ENCODE data around the gene DUOXA2.
A peak's percentile ranks its signal among the peaks of the same experiment; 100 is the strongest.

DUOXA2 gene

DNA sequence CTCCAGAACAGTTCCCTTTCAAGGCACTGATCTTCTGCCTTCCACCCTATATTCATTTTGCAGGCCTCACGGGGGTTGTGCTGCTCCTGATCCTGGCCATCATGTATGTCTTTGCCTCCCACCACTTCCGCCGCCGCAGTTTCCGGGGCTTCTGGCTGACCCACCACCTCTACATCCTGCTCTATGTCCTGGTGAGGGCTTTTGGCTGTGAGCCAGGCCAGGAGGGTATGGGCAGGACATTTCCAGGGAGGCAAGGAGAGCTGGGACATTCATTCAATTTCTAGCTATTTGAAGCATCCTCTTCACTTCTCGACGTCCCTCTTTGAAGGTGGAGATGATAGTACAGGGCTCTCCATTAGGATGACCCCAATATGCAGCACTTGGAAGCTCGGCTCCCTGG, 41.6 kb downstream of the DUOXA2 start:
- Histone ChIP-seq H3K4me1 (ENCODE audit: control insufficient read depth in 1 of 2, insufficient read depth in 2 of 2, low read length in 2 of 2) (no peaks in the 10 kb centered on the region), H3K36me3 (ENCODE audit: control insufficient read depth in 1 of 2, insufficient read depth in 2 of 2, low read length in 2 of 2) (peaks cover 0 to 7% of the 10 kb centered on the region in 2 donors), H3K27ac (ENCODE audit: low read length) (no peak overlapping the region), H3K27me3 (ENCODE audit: low read depth, low read length) (no peaks in the 10 kb centered on the region), H3K4me3 (ENCODE audit: low read depth in 1 of 2, low read length in 2 of 2) (no peak overlapping the region), H3K9me3 (ENCODE audit: control insufficient read depth in 1 of 2, low read length in 2 of 2) (no peaks in the 10 kb centered on the region)

DNA sequence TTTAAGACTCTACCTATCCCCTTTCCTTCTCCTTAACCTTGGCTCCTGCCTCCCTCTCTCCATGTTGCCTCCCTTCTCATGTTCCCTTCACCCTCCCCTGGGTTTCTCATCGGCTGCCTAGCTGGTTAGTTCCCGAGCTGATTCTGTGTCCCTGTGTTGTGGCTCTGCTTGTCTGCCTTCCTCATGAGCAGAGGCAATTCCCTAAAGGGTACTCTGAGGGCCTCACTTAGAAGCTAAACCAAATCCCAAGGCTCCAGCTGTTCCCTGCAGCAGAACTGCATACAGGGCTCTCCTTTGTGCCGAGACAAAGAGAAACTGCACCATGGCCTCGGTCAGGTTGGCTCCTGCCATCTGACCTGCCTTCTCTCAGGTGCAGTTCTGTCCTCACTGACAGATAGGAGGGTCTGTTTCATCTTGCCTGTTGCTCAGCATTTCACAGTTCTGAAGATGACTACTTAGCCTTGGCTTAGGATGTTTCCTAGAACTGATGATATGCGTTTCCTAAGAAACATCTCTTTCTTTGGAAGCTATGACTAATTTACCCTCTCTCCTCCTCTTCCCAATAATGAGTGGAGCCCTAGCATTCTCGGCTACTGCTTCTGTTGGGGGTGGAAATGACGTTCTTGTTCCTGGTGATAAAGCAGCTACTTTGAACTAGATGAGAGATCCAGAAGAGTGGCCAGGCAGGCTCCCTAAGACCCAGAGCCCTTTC, 42.8 kb downstream of the DUOXA2 start:
- peaks cover 0 to 6% of the 10 kb centered on the region in 2 donors for H3K36me3 ChIP-seq (ENCODE audit: control insufficient read depth in 1 of 2, insufficient read depth in 2 of 2, low read length in 2 of 2)
- H3K9me3 ChIP-seq (ENCODE audit: control insufficient read depth in 1 of 2, low read length in 2 of 2), result no peaks in the 10 kb centered on the region
- H3K4me1 ChIP-seq (ENCODE audit: control insufficient read depth in 1 of 2, insufficient read depth in 2 of 2, low read length in 2 of 2), result no peaks in the 10 kb centered on the region
- no peak overlapping the region for H3K4me3 ChIP-seq (ENCODE audit: low read depth in 1 of 2, low read length in 2 of 2)
- H3K27me3 ChIP-seq (ENCODE audit: low read depth, low read length), result no peaks in the 10 kb centered on the region
- no peak overlapping the region for H3K27ac ChIP-seq (ENCODE audit: low read length)

DNA sequence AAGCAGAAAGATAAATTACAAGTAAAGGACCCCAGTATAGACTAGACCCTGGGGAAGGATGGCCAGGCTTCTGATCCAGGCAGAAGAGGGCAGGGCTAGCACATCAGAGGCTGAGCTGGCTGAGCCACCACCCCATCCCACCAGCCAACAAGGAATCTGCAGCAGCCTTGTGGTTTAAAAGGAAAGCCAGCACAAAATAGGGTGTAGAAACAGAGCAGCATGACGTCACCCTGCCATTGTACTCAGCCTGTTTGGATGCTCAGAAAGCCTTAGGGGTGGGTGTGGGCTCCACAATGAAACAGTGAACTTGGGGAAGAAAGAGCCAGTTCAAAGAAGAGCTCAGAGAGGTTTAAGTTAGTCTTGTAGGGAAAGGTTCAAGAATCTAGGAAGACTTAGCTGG, 43.8 kb downstream of the DUOXA2 start:
- no peak overlapping the region for H3K4me3 ChIP-seq (ENCODE audit: low read depth in 1 of 2, low read length in 2 of 2)
- H3K36me3 ChIP-seq (ENCODE audit: control insufficient read depth in 1 of 2, insufficient read depth in 2 of 2, low read length in 2 of 2), result no peaks in the 10 kb centered on the region
- no peaks in the 10 kb centered on the region for H3K9me3 ChIP-seq (ENCODE audit: control insufficient read depth in 1 of 2, low read length in 2 of 2)
- no peaks in the 10 kb centered on the region for H3K27me3 ChIP-seq (ENCODE audit: low read depth, low read length)
- H3K4me1 ChIP-seq (ENCODE audit: control insufficient read depth in 1 of 2, insufficient read depth in 2 of 2, low read length in 2 of 2), result peaks cover 0 to 4% of the 10 kb centered on the region in 2 donors
- no peak overlapping the region for H3K27ac ChIP-seq (ENCODE audit: low read length)

DNA sequence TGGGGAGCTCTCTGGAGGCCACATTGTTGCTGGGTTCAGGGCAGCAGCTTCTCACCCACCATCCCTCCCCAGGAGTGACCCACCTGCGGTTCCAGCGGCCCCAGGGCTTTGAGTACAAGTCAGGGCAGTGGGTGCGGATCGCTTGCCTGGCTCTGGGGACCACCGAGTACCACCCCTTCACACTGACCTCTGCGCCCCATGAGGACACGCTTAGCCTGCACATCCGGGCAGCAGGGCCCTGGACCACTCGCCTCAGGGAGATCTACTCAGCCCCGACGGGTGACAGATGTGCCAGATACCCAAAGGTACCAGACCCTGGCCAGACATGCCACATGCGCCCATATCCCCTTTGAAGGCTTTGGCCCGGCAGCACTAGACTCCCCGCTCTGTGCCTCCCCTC, 47.5 kb downstream of the DUOXA2 start:
- Histone ChIP-seq H3K36me3 (ENCODE audit: control insufficient read depth in 1 of 2, insufficient read depth in 2 of 2, low read length in 2 of 2) (no peaks in the 10 kb centered on the region), H3K9me3 (ENCODE audit: control insufficient read depth in 1 of 2, low read length in 2 of 2) (no peaks in the 10 kb centered on the region), H3K4me3 (ENCODE audit: low read depth in 1 of 2, low read length in 2 of 2) (no peak overlapping the region), H3K27ac (ENCODE audit: low read length) (no peak overlapping the region), H3K4me1 (ENCODE audit: control insufficient read depth in 1 of 2, insufficient read depth in 2 of 2, low read length in 2 of 2) (peaks cover 0 to 11% of the 10 kb centered on the region in 2 donors), H3K27me3 (ENCODE audit: low read depth, low read length) (no peaks in the 10 kb centered on the region)

DNA sequence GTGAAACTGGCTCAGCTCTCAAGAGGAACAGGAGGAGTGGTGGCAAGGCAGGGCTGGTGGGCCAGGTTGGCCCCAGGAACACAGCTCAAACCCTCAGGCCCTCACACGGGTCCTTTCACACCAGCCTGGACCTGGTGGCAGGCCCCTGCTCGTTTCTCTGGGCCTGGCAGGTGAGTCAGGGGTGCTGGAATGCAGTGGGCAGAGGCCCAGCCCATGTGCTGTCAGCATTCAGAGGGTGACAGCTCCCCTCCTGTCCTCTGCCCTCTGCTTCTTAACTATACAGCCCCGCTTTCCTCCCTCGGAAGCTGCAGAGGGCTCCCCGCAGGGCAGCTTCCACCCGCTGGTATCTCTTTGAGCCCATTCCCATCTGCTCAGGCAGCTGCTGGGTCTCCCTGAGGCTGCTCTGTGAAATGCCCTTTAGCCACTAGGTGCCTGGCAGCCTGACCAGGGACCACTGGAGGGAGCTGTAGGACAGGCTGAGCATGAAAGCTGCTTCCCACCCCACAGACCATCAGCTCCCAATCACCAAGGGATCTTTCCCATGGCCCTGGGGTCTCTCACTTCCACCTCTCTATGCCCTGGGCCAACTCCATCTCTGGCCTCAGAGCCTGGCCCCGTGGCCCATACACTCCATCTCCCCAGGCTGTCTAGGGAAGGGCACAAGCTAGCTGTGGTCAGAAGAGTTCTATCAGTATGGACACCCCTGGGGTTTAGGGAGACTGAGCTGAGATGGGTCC, 48.8 kb downstream of the DUOXA2 start:
- Histone ChIP-seq H3K9me3 (ENCODE audit: control insufficient read depth in 1 of 2, low read length in 2 of 2) (no peaks in the 10 kb centered on the region), H3K27ac (ENCODE audit: low read length) (no peak overlapping the region), H3K4me3 (ENCODE audit: low read depth in 1 of 2, low read length in 2 of 2) (no peak overlapping the region), H3K4me1 (ENCODE audit: control insufficient read depth in 1 of 2, insufficient read depth in 2 of 2, low read length in 2 of 2) (peaks cover 3 to 11% of the 10 kb centered on the region in 2 donors), H3K36me3 (ENCODE audit: control insufficient read depth in 1 of 2, insufficient read depth in 2 of 2, low read length in 2 of 2) (no peaks in the 10 kb centered on the region), H3K27me3 (ENCODE audit: low read depth, low read length) (no peaks in the 10 kb centered on the region)

DNA sequence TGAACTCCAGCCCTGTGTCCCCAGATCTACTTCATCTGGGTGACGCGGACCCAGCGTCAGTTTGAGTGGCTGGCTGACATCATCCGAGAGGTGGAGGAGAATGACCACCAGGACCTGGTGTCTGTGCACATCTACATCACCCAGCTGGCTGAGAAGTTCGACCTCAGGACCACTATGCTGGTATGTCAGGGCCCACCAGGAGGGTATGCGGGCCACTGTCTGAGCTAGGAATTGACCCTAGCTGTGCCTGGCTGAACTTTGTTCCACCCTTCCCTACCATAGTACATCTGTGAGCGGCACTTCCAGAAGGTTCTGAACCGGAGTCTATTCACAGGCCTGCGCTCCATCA, 49.4 kb downstream of the DUOXA2 start:
- Histone ChIP-seq H3K36me3 (ENCODE audit: control insufficient read depth in 1 of 2, insufficient read depth in 2 of 2, low read length in 2 of 2) (no peaks in the 10 kb centered on the region), H3K4me1 (ENCODE audit: control insufficient read depth in 1 of 2, insufficient read depth in 2 of 2, low read length in 2 of 2) (peaks cover 3 to 11% of the 10 kb centered on the region in 2 donors), H3K27ac (ENCODE audit: low read length) (no peak overlapping the region), H3K9me3 (ENCODE audit: control insufficient read depth in 1 of 2, low read length in 2 of 2) (no peaks in the 10 kb centered on the region), H3K4me3 (ENCODE audit: low read depth in 1 of 2, low read length in 2 of 2) (no peak overlapping the region), H3K27me3 (ENCODE audit: low read depth, low read length) (no peaks in the 10 kb centered on the region)

DNA sequence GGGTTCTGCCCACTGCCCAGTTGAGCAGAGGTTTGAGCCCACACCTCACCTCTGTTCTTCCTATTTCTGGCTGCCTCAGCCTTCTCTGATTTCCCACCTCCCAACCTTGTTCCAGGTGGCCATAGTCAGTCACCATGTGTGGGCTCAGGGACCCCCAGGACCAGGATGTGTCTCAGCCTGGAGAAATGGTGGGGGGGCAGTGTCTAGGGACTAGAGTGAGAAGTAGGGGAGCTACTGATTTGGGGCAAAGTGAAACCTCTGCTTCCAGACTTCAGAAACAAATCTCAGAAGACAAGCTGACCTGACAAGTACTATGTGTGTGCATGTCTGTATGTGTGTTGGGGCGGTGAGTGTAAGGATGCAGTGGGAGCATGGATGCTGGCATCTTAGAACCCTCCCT, 50.8 kb downstream of the DUOXA2 start:
- Histone ChIP-seq H3K36me3 (ENCODE audit: control insufficient read depth in 1 of 2, insufficient read depth in 2 of 2, low read length in 2 of 2) (no peaks in the 10 kb centered on the region), H3K9me3 (ENCODE audit: control insufficient read depth in 1 of 2, low read length in 2 of 2) (no peaks in the 10 kb centered on the region), H3K4me1 (ENCODE audit: control insufficient read depth in 1 of 2, insufficient read depth in 2 of 2, low read length in 2 of 2) (peaks cover 3 to 11% of the 10 kb centered on the region in 2 donors), H3K4me3 (ENCODE audit: low read depth in 1 of 2, low read length in 2 of 2) (no peak overlapping the region), H3K27me3 (ENCODE audit: low read depth, low read length) (no peaks in the 10 kb centered on the region), H3K27ac (ENCODE audit: low read length) (no peak overlapping the region)

DNA sequence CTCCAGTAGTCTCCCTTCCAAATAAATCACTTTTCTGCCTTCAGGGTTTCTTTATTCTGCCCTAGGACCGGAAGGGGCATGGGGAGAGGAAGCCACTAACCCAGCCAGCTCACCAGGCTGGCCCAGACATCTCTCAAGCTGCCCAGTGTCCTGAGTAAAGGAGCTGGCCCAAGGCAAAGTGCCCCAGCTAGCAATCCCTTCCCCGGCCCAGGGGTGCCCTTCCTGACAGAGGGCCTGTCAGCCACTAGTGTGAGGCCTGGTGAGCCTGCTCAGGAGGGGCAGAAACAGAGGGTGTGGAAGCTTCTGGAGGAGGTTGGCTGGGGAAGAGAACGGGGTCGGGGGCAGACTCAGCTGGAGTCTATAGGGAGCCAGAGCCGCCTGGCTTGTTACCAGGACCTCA, 51.4 kb downstream of the DUOXA2 start:
- H3K36me3 ChIP-seq (ENCODE audit: control insufficient read depth in 1 of 2, insufficient read depth in 2 of 2, low read length in 2 of 2), result no peaks in the 10 kb centered on the region
- no peaks in the 10 kb centered on the region for H3K27me3 ChIP-seq (ENCODE audit: low read depth, low read length)
- no peak overlapping the region for H3K27ac ChIP-seq (ENCODE audit: low read length)
- H3K9me3 ChIP-seq (ENCODE audit: control insufficient read depth in 1 of 2, low read length in 2 of 2), result no peaks in the 10 kb centered on the region
- H3K4me3 ChIP-seq (ENCODE audit: low read depth in 1 of 2, low read length in 2 of 2), result no peak overlapping the region
- H3K4me1 ChIP-seq (ENCODE audit: control insufficient read depth in 1 of 2, insufficient read depth in 2 of 2, low read length in 2 of 2), result peaks cover 3 to 11% of the 10 kb centered on the region in 2 donors

DNA sequence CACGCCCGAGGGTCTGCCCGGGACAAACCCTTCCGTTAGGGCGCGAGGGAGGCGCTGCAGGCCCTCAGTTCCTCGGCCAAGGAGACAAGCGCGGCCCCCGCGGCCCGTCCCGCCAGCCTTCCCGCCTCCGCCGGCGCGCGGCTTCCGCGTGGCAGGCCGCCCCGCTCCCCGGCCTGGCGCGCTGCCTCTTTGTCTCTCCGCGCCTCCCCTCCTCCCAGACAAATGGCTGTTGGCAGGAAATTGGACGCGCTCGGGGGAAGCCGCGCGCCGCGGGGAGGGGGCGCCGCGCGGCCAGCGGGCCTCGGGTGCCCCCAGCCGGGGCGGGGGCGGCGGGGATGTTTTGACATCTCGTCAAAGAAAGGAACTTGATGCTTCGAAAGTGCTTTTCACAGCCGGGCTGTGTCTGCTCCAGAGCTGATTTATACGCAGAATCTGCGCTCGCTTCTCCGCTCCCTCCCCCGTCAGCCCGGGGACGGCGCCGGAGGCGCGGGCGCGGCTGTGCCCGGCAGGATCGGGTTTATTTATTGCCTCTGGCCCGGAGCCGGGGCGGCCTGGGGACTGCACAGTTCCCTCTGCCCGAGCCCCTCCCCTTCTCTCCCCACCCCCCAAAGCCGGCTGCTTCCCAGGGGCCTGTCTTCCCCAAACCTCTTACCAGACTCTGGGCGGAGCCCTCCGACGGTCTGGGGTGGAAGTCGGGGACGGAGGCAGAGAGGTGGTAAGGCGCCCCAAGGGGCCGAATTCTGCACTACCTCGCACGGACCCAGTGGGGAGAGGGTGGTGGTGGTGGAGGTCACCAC, 52.9 kb downstream of the DUOXA2 start:
- H3K4me3 ChIP-seq (ENCODE audit: low read depth in 1 of 2, low read length in 2 of 2), result peak overlapping the region; percentile 53 to 58
- H3K36me3 ChIP-seq (ENCODE audit: control insufficient read depth in 1 of 2, insufficient read depth in 2 of 2, low read length in 2 of 2), result no peaks in the 10 kb centered on the region
- no peaks in the 10 kb centered on the region for H3K9me3 ChIP-seq (ENCODE audit: control insufficient read depth in 1 of 2, low read length in 2 of 2)
- H3K27ac ChIP-seq (ENCODE audit: low read length), result peak overlapping the region; percentile 77
- no peaks in the 10 kb centered on the region for H3K27me3 ChIP-seq (ENCODE audit: low read depth, low read length)
- peaks cover 3 to 11% of the 10 kb centered on the region in 2 donors for H3K4me1 ChIP-seq (ENCODE audit: control insufficient read depth in 1 of 2, insufficient read depth in 2 of 2, low read length in 2 of 2)

DNA sequence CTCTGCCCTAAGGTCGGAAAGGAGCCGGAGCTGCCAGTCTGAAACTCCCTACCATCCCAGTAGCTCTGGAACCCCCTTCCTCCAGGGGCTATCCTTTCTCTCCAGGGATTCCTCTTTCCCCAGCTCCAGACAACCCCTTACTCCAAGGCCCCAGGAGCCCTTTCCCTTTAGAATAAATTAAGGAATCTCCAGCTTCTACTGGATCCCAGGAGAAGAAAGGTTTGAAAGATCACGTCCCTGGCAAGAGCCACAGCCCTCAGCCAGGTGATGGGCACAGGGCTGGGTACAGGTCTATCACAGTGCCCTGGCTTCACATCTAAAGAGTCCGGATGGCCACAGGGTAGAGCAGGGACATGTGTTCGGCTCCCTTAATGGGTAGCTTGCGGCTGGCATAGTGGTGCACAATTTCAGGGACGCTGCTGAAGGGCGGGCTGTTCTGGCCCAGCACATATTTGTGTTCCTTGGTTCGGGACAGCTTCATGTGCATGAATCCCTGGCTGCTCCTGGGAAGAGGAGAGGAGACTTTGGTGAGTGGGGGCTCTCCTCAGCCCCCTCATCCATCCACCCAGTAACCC, 53.6 kb downstream of the DUOXA2 start:
- Histone ChIP-seq H3K4me3 (ENCODE audit: low read depth in 1 of 2, low read length in 2 of 2) (peak overlapping the region; percentile 53 to 58), H3K27ac (ENCODE audit: low read length) (peak overlapping the region; percentile 77)

More for the DNA sequence above, 53.6 kb downstream of the DUOXA2 start:
- H3K36me3 ChIP-seq (ENCODE audit: control insufficient read depth in 1 of 2, insufficient read depth in 2 of 2, low read length in 2 of 2), result no peaks in the 10 kb centered on the region
- no peaks in the 10 kb centered on the region for H3K9me3 ChIP-seq (ENCODE audit: control insufficient read depth in 1 of 2, low read length in 2 of 2)
- peaks cover 3 to 10% of the 10 kb centered on the region in 2 donors for H3K4me1 ChIP-seq (ENCODE audit: control insufficient read depth in 1 of 2, insufficient read depth in 2 of 2, low read length in 2 of 2)
- no peaks in the 10 kb centered on the region for H3K27me3 ChIP-seq (ENCODE audit: low read depth, low read length)

Measured in muscle layer of duodenum (tissue), 2 donors.